ENCODE data around the gene FBXL7. TPM values are rescaled to one million over a fixed set of nuclear protein-coding genes. Genes with fewer than 3 reads are reported as not detected.

The FBXL7 gene
- total RNA-seq, 2 experiments from 2014 or later: not detected

DNA sequence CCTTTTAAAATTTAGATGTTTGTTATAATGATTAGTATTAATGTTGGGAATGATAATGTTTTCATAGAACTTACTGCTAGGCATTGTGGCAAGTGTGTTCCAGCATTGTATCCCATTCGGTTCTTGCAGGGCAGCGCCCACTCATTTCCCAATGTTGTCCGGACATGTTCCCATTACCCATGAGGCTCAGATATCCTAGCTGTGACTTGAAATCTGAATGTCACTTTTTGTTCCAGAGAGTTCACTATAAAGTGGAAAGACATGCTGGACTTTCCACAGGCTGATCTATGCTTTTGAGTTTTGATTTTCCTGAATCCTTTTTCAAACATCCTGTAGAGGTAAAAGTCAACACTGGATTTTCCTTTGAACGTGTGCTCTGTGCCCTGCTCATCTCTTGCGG lies 350.6 kb downstream of the FBXL7 start:
- CTCF ChIA-PET: no interaction called here
- intact Hi-C loops (cut with DNase I, micrococcal nuclease): no loop called here
- no peak for ATAC-seq (ENCODE audit: poor library complexity)

GRCh38 chr5:15850939-15851341 lies 351.0 kb downstream of the FBXL7 start:
- H3K4me1 Mint-ChIP-seq (ENCODE audit: low read depth): no peaks in the 10 kb centered on the region
- H3K36me3 Mint-ChIP-seq (ENCODE audit: low read depth): no peaks in the 10 kb centered on the region
- Histone ChIP-seq H3K27ac (ENCODE audit: low read depth in 1 of 2, low read length in 2 of 2) (no peak overlapping the region), H3K36me3 (ENCODE audit: insufficient read depth, low read length) (no peaks in the 10 kb centered on the region), H3K4me1 (ENCODE audit: insufficient read depth, low read length) (no peaks in the 10 kb centered on the region), H3K27me3 (ENCODE audit: control insufficient read depth in 1 of 2, insufficient read depth in 2 of 2, low read length in 2 of 2) (no peaks in the 10 kb centered on the region), H3K4me3 (ENCODE audit: low read length) (no peak overlapping the region), H3K9me3 (ENCODE audit: control insufficient read depth in 1 of 2, insufficient read depth in 1 of 2, low read length in 2 of 2) (peaks cover 0 to 4% of the 10 kb centered on the region in 2 experiments)
- no peak overlapping the region for H3K4me3 Mint-ChIP-seq
- no peak for DNase-seq
- H3K9me3 Mint-ChIP-seq: peaks cover 6% of the 10 kb centered on the region
- ATAC-seq (ENCODE audit: poor library complexity): no peak
- intact Hi-C loops (cut with DNase I, micrococcal nuclease): no loop called here
- TF ChIP-seq, protein P1, sequence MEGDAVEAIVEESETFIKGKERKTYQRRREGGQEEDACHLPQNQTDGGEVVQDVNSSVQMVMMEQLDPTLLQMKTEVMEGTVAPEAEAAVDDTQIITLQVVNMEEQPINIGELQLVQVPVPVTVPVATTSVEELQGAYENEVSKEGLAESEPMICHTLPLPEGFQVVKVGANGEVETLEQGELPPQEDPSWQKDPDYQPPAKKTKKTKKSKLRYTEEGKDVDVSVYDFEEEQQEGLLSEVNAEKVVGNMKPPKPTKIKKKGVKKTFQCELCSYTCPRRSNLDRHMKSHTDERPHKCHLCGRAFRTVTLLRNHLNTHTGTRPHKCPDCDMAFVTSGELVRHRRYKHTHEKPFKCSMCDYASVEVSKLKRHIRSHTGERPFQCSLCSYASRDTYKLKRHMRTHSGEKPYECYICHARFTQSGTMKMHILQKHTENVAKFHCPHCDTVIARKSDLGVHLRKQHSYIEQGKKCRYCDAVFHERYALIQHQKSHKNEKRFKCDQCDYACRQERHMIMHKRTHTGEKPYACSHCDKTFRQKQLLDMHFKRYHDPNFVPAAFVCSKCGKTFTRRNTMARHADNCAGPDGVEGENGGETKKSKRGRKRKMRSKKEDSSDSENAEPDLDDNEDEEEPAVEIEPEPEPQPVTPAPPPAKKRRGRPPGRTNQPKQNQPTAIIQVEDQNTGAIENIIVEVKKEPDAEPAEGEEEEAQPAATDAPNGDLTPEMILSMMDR (IDR thresholded peaks at IDR 0.05): no peak
- H3K27ac Mint-ChIP-seq: no peak overlapping the region
- POLR2A ChIA-PET: no interaction called here
- CTCF ChIA-PET: no interaction called here
- H3K27me3 Mint-ChIP-seq: no peaks in the 10 kb centered on the region

More for the DNA sequence above, 350.6 kb downstream of the FBXL7 start:
- POLR2A ChIA-PET: no interaction called here
- no peaks in the 10 kb centered on the region for H3K36me3 ChIP-seq (ENCODE audit: insufficient read depth, low read length)
- TF ChIP-seq, protein P1 (IDR thresholded peaks at IDR 0.05): no peak
- Mint-ChIP-seq H3K27ac (no peak overlapping the region), H3K4me3 (no peak overlapping the region), H3K9me3 (peaks cover 6% of the 10 kb centered on the region), H3K27me3 (no peaks in the 10 kb centered on the region), H3K36me3 (ENCODE audit: low read depth) (no peaks in the 10 kb centered on the region), H3K4me1 (ENCODE audit: low read depth) (no peaks in the 10 kb centered on the region)
- no peaks in the 10 kb centered on the region for H3K4me1 ChIP-seq (ENCODE audit: insufficient read depth, low read length)
- peaks cover 0 to 4% of the 10 kb centered on the region in 2 experiments for H3K9me3 ChIP-seq (ENCODE audit: control insufficient read depth in 1 of 2, insufficient read depth in 1 of 2, low read length in 2 of 2)
- H3K27me3 ChIP-seq (ENCODE audit: control insufficient read depth in 1 of 2, insufficient read depth in 2 of 2, low read length in 2 of 2): no peaks in the 10 kb centered on the region
- no peak overlapping the region for H3K27ac ChIP-seq (ENCODE audit: low read depth in 1 of 2, low read length in 2 of 2)
- DNase-seq: no peak
- no peak overlapping the region for H3K4me3 ChIP-seq (ENCODE audit: low read length)

DNA sequence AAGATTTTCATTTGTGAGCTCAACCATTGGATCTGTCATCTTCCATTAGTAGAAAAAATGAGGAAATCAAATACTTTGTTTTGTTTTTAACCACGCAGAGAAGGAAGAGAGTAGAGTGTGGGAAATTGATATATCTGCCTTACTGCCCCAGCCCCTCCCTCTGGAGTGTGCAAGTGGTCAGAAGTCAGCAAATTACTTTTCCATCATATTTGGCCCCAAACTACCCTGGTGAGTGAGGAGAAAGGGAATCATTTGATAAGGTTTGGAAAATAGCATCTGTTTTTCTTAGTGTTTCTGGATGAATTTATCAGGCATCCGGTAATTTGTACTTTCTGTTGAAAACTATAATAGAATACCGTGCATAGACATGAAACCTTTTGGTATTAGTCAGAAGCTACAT lies 352.2 kb downstream of the FBXL7 start:
- Mint-ChIP-seq H3K4me3 (no peak overlapping the region), H3K4me1 (ENCODE audit: low read depth) (no peaks in the 10 kb centered on the region), H3K27ac (no peak overlapping the region), H3K36me3 (ENCODE audit: low read depth) (no peaks in the 10 kb centered on the region), H3K9me3 (peaks cover 4% of the 10 kb centered on the region), H3K27me3 (no peaks in the 10 kb centered on the region)
- intact Hi-C loops (cut with DNase I, micrococcal nuclease): no loop called here
- Histone ChIP-seq H3K36me3 (ENCODE audit: insufficient read depth, low read length) (no peaks in the 10 kb centered on the region), H3K9me3 (ENCODE audit: control insufficient read depth in 1 of 2, insufficient read depth in 1 of 2, low read length in 2 of 2) (peaks cover 0 to 4% of the 10 kb centered on the region in 2 experiments), H3K4me3 (ENCODE audit: low read length) (no peak overlapping the region), H3K27ac (ENCODE audit: low read depth in 1 of 2, low read length in 2 of 2) (no peak overlapping the region), H3K4me1 (ENCODE audit: insufficient read depth, low read length) (no peaks in the 10 kb centered on the region), H3K27me3 (ENCODE audit: control insufficient read depth in 1 of 2, insufficient read depth in 2 of 2, low read length in 2 of 2) (no peaks in the 10 kb centered on the region)
- ATAC-seq (ENCODE audit: poor library complexity): no peak
- ChIA-PET POLR2A (no interaction called here), CTCF (no interaction called here)
- TF ChIP-seq, protein P1 (IDR thresholded peaks at IDR 0.05): no peak
- no peak for DNase-seq
